ENCODE measurements around the gene CFAP92.

The CFAP92 gene

GRCh38 chr3:128867200-128868125 lies 126.4 kb downstream of the CFAP92 start:
- 0 out of 2 replicates have a peak, but pooled peaks have one; percentile 9 for TF ChIP-seq ISL1 (CRISPR knock-in tag; IDR thresholded peaks at IDR 0.05)
- no peak for TF ChIP-seq BACH2 (CRISPR knock-in tag; IDR thresholded peaks at IDR 0.05; ENCODE audit: borderline replicate concordance)
- TF ChIP-seq GLIS3 (CRISPR knock-in tag; IDR thresholded peaks at IDR 0.05): no peak
- TF ChIP-seq CREB5 (CRISPR knock-in tag; IDR thresholded peaks at IDR 0.05; ENCODE audit: low read depth): 0 out of 2 replicates have a peak, but pooled peaks have one; percentile 22
- TF ChIP-seq ZNF565 (CRISPR knock-in tag; conservative IDR thresholded peaks at IDR 0.05; ENCODE audit: low read depth): no peak
- ATAC-seq: no peak

GRCh38 chr3:128864849-128865804 lies 128.7 kb downstream of the CFAP92 start:
- peak; percentile 41 for ATAC-seq

GRCh38 chr3:128864351-128864811 lies 129.5 kb downstream of the CFAP92 start:
- TF ChIP-seq ARNTL (CRISPR knock-in tag; IDR thresholded peaks at IDR 0.05; ENCODE audit: borderline replicate concordance, low read depth): no peak
- TF ChIP-seq ESRRG (CRISPR knock-in tag; IDR thresholded peaks at IDR 0.05): no peak
- no peak for TF ChIP-seq CSDC2 (CRISPR knock-in tag; IDR thresholded peaks at IDR 0.05)
- no peak for TF ChIP-seq TOX (CRISPR knock-in tag; IDR thresholded peaks at IDR 0.05; ENCODE audit: borderline replicate concordance)
- no peak for TF ChIP-seq POU6F1 (CRISPR knock-in tag; IDR thresholded peaks at IDR 0.05; ENCODE audit: borderline replicate concordance, low read depth)
- no peak for TF ChIP-seq ISL1 (CRISPR knock-in tag; IDR thresholded peaks at IDR 0.05)
- TF ChIP-seq ZC3H10 (CRISPR knock-in tag; IDR thresholded peaks at IDR 0.05): no peak
- TF ChIP-seq PPARA (CRISPR knock-in tag; IDR thresholded peaks at IDR 0.05; ENCODE audit: borderline replicate concordance): no peak
- TF ChIP-seq ZFP30 (CRISPR knock-in tag; IDR thresholded peaks at IDR 0.05): no peak
- TF ChIP-seq BACH2 (CRISPR knock-in tag; IDR thresholded peaks at IDR 0.05; ENCODE audit: borderline replicate concordance): no peak
- TF ChIP-seq GLIS3 (CRISPR knock-in tag; IDR thresholded peaks at IDR 0.05): no peak
- TF ChIP-seq ZNF70 (CRISPR knock-in tag; IDR thresholded peaks at IDR 0.05): no peak
- no peak for TF ChIP-seq SNAI2 (CRISPR knock-in tag; IDR thresholded peaks at IDR 0.05)
- no peak for TF ChIP-seq OSR1 (CRISPR knock-in tag; IDR thresholded peaks at IDR 0.05)
- no peak for TF ChIP-seq TSHZ2 (CRISPR knock-in tag; IDR thresholded peaks at IDR 0.05)
- TF ChIP-seq TCF4 (CRISPR knock-in tag; IDR thresholded peaks at IDR 0.05; ENCODE audit: borderline replicate concordance): no peak
- no peak for TF ChIP-seq CREB5 (CRISPR knock-in tag; IDR thresholded peaks at IDR 0.05; ENCODE audit: low read depth)
- TF ChIP-seq PATZ1 (CRISPR knock-in tag; IDR thresholded peaks at IDR 0.05; ENCODE audit: borderline replicate concordance): no peak
- ATAC-seq: no peak
